CD4-positive, alpha-beta T cell (primary cell): ENCODE measurements around the gene MAP3K20. TPM values are rescaled to one million over a fixed set of nuclear protein-coding genes. Genes with fewer than 3 reads are reported as not detected.

Experiments used
- ATAC-seq: fragments of 200-7000 bp; cut with Tn5 transposase; one replicate; pipeline ENCODE4 v1.10.0; 2022; ENCODE audit warnings: mild to moderate bottlenecking; ENCODE audit not compliant: poor library complexity
- CTCF ChIA-PET: fragments of 350-600 bp; sonication (Branson Sonifier 250); formaldehyde crosslinking; loops from one replicate; lab custom pipeline; 2021; ENCODE audit warnings: antibody characterized with exemption, inconsistent platforms; lab: Charles Lee
- POLR2A ChIA-PET: fragments of 350-600 bp; sonication (Branson Sonifier 250); formaldehyde crosslinking; loops from one replicate; lab custom pipeline; 2021; ENCODE audit warnings: antibody characterized with exemption, inconsistent platforms; lab: Charles Lee
- DNase-seq, 14 experiments: peaks; one replicate each; pipeline ENCODE4 v3.0.0-alpha.2; 2013 to 2020; ENCODE audit warnings: mixed read lengths in 2 of 14
- H3K27ac ChIP-seq, 2 donors: one replicate each; pipeline versions ENCODE4 v1.5.1 to v1.7.0; 2013; ENCODE audit warnings: low read length in 2 of 2, low read depth in 1 of 2, mild to moderate bottlenecking in 1 of 2
- H3K27me3 ChIP-seq, 2 experiments: 1 replicate in 1 of 2; 2 replicates in 1 of 2; pipeline versions ENCODE4 v1.6.1 to v1.7.0; 2013; ENCODE audit warnings: low read length in 2 of 2, control low read depth in 1 of 2, mild to moderate bottlenecking in 1 of 2, moderate library complexity in 1 of 2; ENCODE audit not compliant: insufficient read depth in 2 of 2, control insufficient read depth in 1 of 2
- H3K36me3 ChIP-seq: one replicate; pipeline ENCODE4 v1.6.1; 2013; ENCODE audit warnings: low read length, control low read depth; ENCODE audit not compliant: insufficient read depth
- H3K4me1 ChIP-seq: one replicate; pipeline ENCODE4 v1.6.1; 2013; ENCODE audit warnings: low read length, control low read depth; ENCODE audit not compliant: insufficient read depth
- H3K4me3 ChIP-seq: one replicate; pipeline ENCODE4 v1.5.1; 2013; ENCODE audit warnings: mild to moderate bottlenecking, low read length, moderate library complexity
- H3K9me3 ChIP-seq, 2 experiments: 1 replicate in 1 of 2; 2 replicates in 1 of 2; pipeline versions ENCODE4 v1.6.1 to v1.7.0; 2013; ENCODE audit warnings: low read length in 2 of 2, mild to moderate bottlenecking in 2 of 2, control low read depth in 1 of 2, moderate library complexity in 1 of 2; ENCODE audit not compliant: control insufficient read depth in 1 of 2, insufficient read depth in 1 of 2
- H3K27ac Mint-ChIP-seq: one replicate; pipeline ENCODE4 v1.8.0; 2020; ENCODE audit warnings: mixed read lengths
- H3K27me3 Mint-ChIP-seq: one replicate; pipeline ENCODE4 v1.8.0; 2021; ENCODE audit warnings: mixed read lengths
- H3K36me3 Mint-ChIP-seq: one replicate; pipeline ENCODE4 v1.8.0; 2021; ENCODE audit warnings: low read depth, mixed read lengths
- H3K4me1 Mint-ChIP-seq: one replicate; pipeline ENCODE4 v1.8.0; 2021; ENCODE audit warnings: low read depth, mixed read lengths
- H3K4me3 Mint-ChIP-seq: one replicate; pipeline ENCODE4 v1.8.0; 2020; ENCODE audit warnings: mild to moderate bottlenecking, mixed read lengths
- H3K9me3 Mint-ChIP-seq: one replicate; pipeline ENCODE4 v1.8.0; 2020; ENCODE audit warnings: mixed read lengths
- CTCF ChIP-seq: fragments of 200-600 bp; IDR thresholded peaks from one replicate; pipeline ENCODE4 v1.8.0; 2022; ENCODE audit warnings: antibody characterized with exemption, mild to moderate bottlenecking
- intact Hi-C, 2 experiments: fragments of 100-400 bp; cut with DNase I in 1 of 2; cut with micrococcal nuclease in 1 of 2; formaldehyde crosslinking; loops; one replicate each; pipeline versions ENCODE4 v1.15.1 to v1.9.0; 2023 to 2025; cut with DNase I, micrococcal nuclease
- total RNA-seq, 174 experiments: library from RNA in 2 of 174; stranded (reverse) in 2 of 174; gene quantifications; one replicate each; pipeline ENCODE4 v1.2.3 and lab custom pipeline; 2021 to 2026

The MAP3K20 gene
- total RNA-seq, 2 experiments from 2014 or later: 0.36 to 0.39 TPM

DNA sequence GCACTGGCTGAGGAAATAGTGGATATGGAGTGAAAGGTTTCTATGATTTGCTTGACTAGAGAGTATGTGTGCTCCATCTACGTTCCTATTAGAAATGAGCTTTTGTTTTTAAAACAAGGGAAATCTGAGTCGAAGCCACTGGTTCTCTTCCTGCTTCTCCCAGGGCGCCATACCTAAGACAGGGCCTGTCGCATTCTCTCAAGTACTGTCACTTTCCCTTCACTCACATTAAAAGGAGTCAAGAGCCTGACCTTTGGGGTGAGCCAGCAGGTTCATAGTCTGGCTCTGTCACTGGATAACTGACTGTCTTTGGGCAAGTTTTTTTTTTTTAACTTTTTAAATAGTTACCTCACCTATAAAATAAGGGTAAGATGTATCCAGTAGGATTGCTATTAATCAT lies 121.0 kb downstream of the MAP3K20 start:
- Mint-ChIP-seq H3K27me3 (no peaks in the 10 kb centered on the region), H3K9me3 (no peaks in the 10 kb centered on the region), H3K4me3 (no peak overlapping the region), H3K27ac (no peak overlapping the region), H3K4me1 (no peaks in the 10 kb centered on the region), H3K36me3 (no peaks in the 10 kb centered on the region)
- Histone ChIP-seq H3K27ac (no peak overlapping the region), H3K9me3 (no peaks in the 10 kb centered on the region), H3K4me1 (no peaks in the 10 kb centered on the region), H3K36me3 (no peaks in the 10 kb centered on the region), H3K27me3 (no peaks in the 10 kb centered on the region), H3K4me3 (no peak overlapping the region)
- DNase-seq (no peak), ATAC-seq (no peak)
- intact Hi-C loops: no loop called here
- no peak for TF ChIP-seq CTCF
- POLR2A ChIA-PET: no interaction called here
- CTCF ChIA-PET: no interaction called here

GRCh38 chr2:173198327-173198726 lies 122.7 kb downstream of the MAP3K20 start:
- Histone ChIP-seq H3K27ac (no peak overlapping the region), H3K4me3 (no peak overlapping the region), H3K27me3 (no peaks in the 10 kb centered on the region), H3K36me3 (no peaks in the 10 kb centered on the region), H3K4me1 (no peaks in the 10 kb centered on the region), H3K9me3 (no peaks in the 10 kb centered on the region)
- CTCF ChIA-PET: interaction anchor here (1.4 kb wide), 1 partner anchor 10 kb away, joined by 4 read pairs; no protein-coding TSS in a partner anchor
- intact Hi-C loops: no loop called here
- no peak overlapping the region for H3K4me3 Mint-ChIP-seq
- no peak for TF ChIP-seq CTCF
- no peak overlapping the region for H3K27ac Mint-ChIP-seq
- no peaks in the 10 kb centered on the region for H3K4me1 Mint-ChIP-seq
- H3K27me3 Mint-ChIP-seq: no peaks in the 10 kb centered on the region
- H3K36me3 Mint-ChIP-seq: no peaks in the 10 kb centered on the region
- no peaks in the 10 kb centered on the region for H3K9me3 Mint-ChIP-seq
- POLR2A ChIA-PET: no interaction called here
- ATAC-seq (no peak), DNase-seq (no peak)

DNA sequence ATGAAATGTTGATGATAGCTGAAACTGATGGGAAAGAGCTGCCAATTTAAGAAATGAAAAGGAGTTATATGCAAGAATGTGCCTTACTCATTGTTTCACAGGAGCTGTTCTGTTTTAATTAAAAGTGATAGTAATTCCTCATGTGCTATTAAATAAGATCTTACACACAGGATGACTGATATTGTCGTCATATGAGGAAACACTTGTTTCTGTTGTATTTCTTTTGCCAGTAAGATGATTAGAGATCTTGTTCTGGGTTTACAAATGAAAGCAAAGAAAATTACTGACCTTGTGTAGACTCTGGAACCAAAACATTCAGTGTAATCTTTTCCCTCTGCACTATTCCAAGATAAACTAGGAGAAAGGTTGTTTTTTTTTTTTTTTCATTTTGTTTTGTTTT lies 123.6 kb downstream of the MAP3K20 start:
- no peaks in the 10 kb centered on the region for H3K9me3 Mint-ChIP-seq
- Histone ChIP-seq H3K27ac (no peak overlapping the region), H3K36me3 (no peaks in the 10 kb centered on the region), H3K4me1 (no peaks in the 10 kb centered on the region), H3K4me3 (no peak overlapping the region), H3K27me3 (no peaks in the 10 kb centered on the region), H3K9me3 (no peaks in the 10 kb centered on the region)
- intact Hi-C loops: no loop called here
- H3K27ac Mint-ChIP-seq: no peak overlapping the region
- ChIA-PET POLR2A (no interaction called here), CTCF (no interaction called here)
- no peaks in the 10 kb centered on the region for H3K36me3 Mint-ChIP-seq
- no peaks in the 10 kb centered on the region for H3K4me1 Mint-ChIP-seq
- H3K4me3 Mint-ChIP-seq: no peak overlapping the region
- no peak for TF ChIP-seq CTCF
- DNase-seq: no peak
- ATAC-seq: no peak
- no peaks in the 10 kb centered on the region for H3K27me3 Mint-ChIP-seq
